T-cell (primary cell): ENCODE data around the gene FAM210B. TPM values are rescaled to one million over a fixed set of nuclear protein-coding genes. Genes with fewer than 3 reads are reported as not detected.

Source experiments
- ATAC-seq, 4 experiments: fragments of 200-7000 bp in 3 of 4; fragments of 150-1000 bp in 1 of 4; cut with Tn5 transposase; replicated peaks in 1 of 4; 1 replicate in 3 of 4; 2 replicates in 1 of 4; pipeline ENCODE4 v1.10.0; 2021; ENCODE audit warnings: moderate library complexity in 3 of 4, mild to moderate bottlenecking in 2 of 4, moderate number of reproducible peaks in 1 of 4
- CTCF ChIA-PET, 2 donors: fragments of 300-600 bp; sonication (Branson Sonifier 250); formaldehyde crosslinking; loops; one replicate each; lab custom pipeline; 2022; ENCODE audit warnings: antibody characterized with exemption in 2 of 2; lab: Charles Lee
- POLR2A ChIA-PET, 2 donors: fragments of 300-600 bp; sonication (Branson Sonifier 250); formaldehyde crosslinking; loops; one replicate each; lab custom pipeline; 2022; ENCODE audit warnings: antibody characterized with exemption in 2 of 2; lab: Charles Lee
- DNase-seq, 35 experiments: peaks; one replicate each; pipeline versions ENCODE4 v3.0.0 to v3.0.0-alpha.2; 2013 to 2023
- H3K27ac ChIP-seq: one replicate; pipeline ENCODE4 v1.5.1; 2013; ENCODE audit warnings: low read length
- H3K27me3 ChIP-seq, 2 experiments: replicated peaks in 1 of 2; 1 replicate in 1 of 2; 2 replicates in 1 of 2; pipeline versions ENCODE4 v1.6.1 to v1.7.0; 2013; ENCODE audit warnings: low read length in 1 of 2, mixed read lengths in 1 of 2; ENCODE audit not compliant: control insufficient read depth in 2 of 2, insufficient read depth in 2 of 2; ENCODE audit errors: extremely low read depth in 1 of 2
- H3K36me3 ChIP-seq, 2 donors: 1 replicate in 1 of 2; 2 replicates in 1 of 2; pipeline versions ENCODE4 v1.6.1 to v1.7.0; 2013; ENCODE audit warnings: low read length in 1 of 2; ENCODE audit not compliant: control insufficient read depth in 2 of 2, insufficient read depth in 1 of 2; ENCODE audit errors: extremely low read depth in 1 of 2
- H3K4me1 ChIP-seq, 2 experiments: 1 replicate in 1 of 2; 2 replicates in 1 of 2; pipeline versions ENCODE4 v1.6.1 to v1.7.0; 2013; ENCODE audit warnings: low read length in 2 of 2, mixed read lengths in 1 of 2; ENCODE audit not compliant: insufficient read depth in 2 of 2, control insufficient read depth in 1 of 2; ENCODE audit errors: extremely low read depth in 1 of 2
- H3K4me3 ChIP-seq, 2 donors: 1 replicate in 1 of 2; 2 replicates in 1 of 2; pipeline versions ENCODE4 v1.5.1 to v1.7.0; 2013; ENCODE audit warnings: mild to moderate bottlenecking in 2 of 2, low read length in 1 of 2, moderate library complexity in 1 of 2; ENCODE audit not compliant: control insufficient read depth in 1 of 2; ENCODE audit errors: extremely low read depth in 1 of 2
- H3K9me3 ChIP-seq: 2 replicates; pipeline ENCODE4 v1.7.0; 2013
- H3K27ac Mint-ChIP-seq, 2 donors: one replicate each; pipeline ENCODE4 v1.8.0; 2020 to 2021; ENCODE audit warnings: mild to moderate bottlenecking in 2 of 2, mixed read lengths in 2 of 2
- H3K27me3 Mint-ChIP-seq, 2 donors: one replicate each; pipeline ENCODE4 v1.8.0; 2021 to 2022; ENCODE audit warnings: mixed read lengths in 2 of 2
- H3K36me3 Mint-ChIP-seq: one replicate; pipeline ENCODE4 v1.8.0; 2021; ENCODE audit warnings: mixed read lengths
- H3K4me1 Mint-ChIP-seq, 3 donors: one replicate each; pipeline ENCODE4 v1.8.0; 2020 to 2022; ENCODE audit warnings: mixed read lengths in 3 of 3, mild to moderate bottlenecking in 1 of 3
- H3K4me3 Mint-ChIP-seq, 3 donors: one replicate each; pipeline ENCODE4 v1.8.0; 2020 to 2022; ENCODE audit warnings: mild to moderate bottlenecking in 3 of 3, mixed read lengths in 3 of 3, moderate library complexity in 3 of 3
- H3K9me3 Mint-ChIP-seq, 3 donors: one replicate each; pipeline ENCODE4 v1.8.0; 2020 to 2022; ENCODE audit warnings: mixed read lengths in 3 of 3
- WGBS: methylation state at CpG from one replicate; pipeline ENCODE4 v1.1.5; 2013; ENCODE audit warnings: missing lambda C conversion rate; ENCODE audit not compliant: insufficient coverage; 5-methylcytosine and 5-hydroxymethylcytosine counted together
- total RNA-seq, 35 experiments: library from RNA in 6 of 35; stranded (reverse) in 6 of 35; fragments of 120-200 nt in 1 of 35; gene quantifications; one replicate each; pipeline versions ENCODE4 v1.2.1 to v1.2.4 and lab custom pipeline; 2013 to 2026

FAM210B gene
- total RNA-seq, 5 donors from 2014 or later (not counting 1 experiment from before 2014, with no cell fraction given), result 17.2 to 23.9 (median 20.4) TPM

DNA sequence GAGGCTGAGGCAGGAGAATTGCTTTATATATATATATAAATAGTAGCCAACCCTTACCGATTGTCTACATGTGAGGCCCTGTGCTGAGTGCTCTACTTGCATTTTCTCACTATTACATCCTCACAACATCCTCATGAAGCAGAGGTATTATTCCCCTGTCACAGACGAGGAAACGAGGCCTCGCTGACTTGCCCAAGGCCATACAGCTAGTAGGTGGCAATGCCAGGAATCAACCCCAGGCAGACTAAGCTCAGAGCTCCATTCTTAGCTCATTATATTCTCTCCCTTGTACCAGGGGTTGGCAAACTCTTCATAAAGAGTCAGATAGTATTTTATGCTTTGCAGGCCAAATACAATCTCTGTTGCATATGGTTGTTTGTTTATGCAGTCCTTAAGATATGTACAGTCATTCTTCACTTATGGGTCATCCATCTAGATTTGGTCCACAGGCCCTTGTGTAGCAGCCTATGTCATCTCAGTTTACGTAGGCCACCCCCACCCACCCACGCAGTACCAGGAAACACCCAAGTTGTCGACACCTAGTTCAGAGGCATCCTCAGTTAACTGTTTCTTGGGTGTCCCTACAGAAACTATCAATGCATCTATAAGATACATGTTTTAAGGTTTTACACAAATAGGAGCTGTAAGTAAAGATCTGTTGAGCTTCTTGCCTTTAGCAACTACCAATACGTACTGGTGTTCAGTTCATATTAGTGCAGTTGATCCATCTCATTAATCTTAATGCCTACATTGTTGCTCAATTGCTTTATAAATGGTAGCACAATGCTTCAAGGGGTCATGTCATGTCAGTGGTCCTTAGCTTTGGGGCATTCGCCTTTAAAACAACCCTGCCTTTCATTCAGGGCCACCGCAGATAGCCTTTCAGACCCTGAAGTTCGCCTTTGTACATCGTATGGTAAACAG lies 56.3 kb downstream of the FAM210B start:
- ATAC-seq, result peak; percentile 36 to 51 (median 46)
- H3K4me3 ChIP-seq, result peak overlapping the region in 1 of 2 donors; percentile 19
- H3K36me3 ChIP-seq, result no peaks in the 10 kb centered on the region
- ChIA-PET POLR2A (interaction anchor here (0.5 to 1.4 kb wide), 3 partner anchors 8 to 10 kb away, joined by 3 to 12 read pairs (median 3); no protein-coding TSS in a partner anchor), CTCF (interaction anchor here in 1 of 2 donors (0.7 to 1.0 kb wide), 2 partner anchors 18 to 45 kb away, joined by 3 to 4 read pairs; no protein-coding TSS in a partner anchor)
- Mint-ChIP-seq H3K4me1 (peaks cover 80 to 83% (median 83%) of the 10 kb centered on the region in 3 donors), H3K27ac (peak overlapping the region; percentile 90 to 93), H3K27me3 (no peaks in the 10 kb centered on the region), H3K36me3 (peaks cover 18% of the 10 kb centered on the region), H3K9me3 (no peaks in the 10 kb centered on the region), H3K4me3 (peak overlapping the region; percentile 61 to 80 (median 73))
- H3K27ac ChIP-seq, result peak overlapping the region; percentile 87
- H3K4me1 ChIP-seq, result peaks cover 35 to 70% of the 10 kb centered on the region in 2 experiments
- no peaks in the 10 kb centered on the region for H3K27me3 ChIP-seq
- WGBS, result 79% methylated on average over 5 of the region's 12 CpGs
- H3K9me3 ChIP-seq, result no peaks in the 10 kb centered on the region
- peak in 29 of 35 experiments; percentile 24 to 71 (median 43) for DNase-seq

DNA sequence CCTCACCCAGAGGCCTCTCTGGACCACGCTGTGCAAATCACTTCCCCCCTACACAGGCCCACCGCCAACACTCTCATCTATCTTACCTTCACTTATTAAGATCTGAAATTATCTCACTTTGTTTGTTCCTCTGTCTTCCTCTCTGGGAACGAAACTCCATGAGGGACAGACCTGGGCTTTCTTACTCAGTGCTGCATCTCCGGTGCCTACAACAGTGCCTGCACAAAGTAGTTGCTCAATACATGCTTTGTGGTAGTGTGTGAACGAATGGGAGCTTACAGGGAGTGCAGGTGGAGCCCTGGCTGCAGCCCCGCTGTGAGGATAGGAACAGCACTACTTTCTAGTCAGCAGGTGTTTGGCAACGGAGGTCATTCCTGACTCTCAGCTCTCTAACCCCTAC lies 58.6 kb downstream of the FAM210B start:
- H3K36me3 Mint-ChIP-seq, result peaks cover 26% of the 10 kb centered on the region
- ATAC-seq (no peak), DNase-seq (no peak)
- H3K4me3 Mint-ChIP-seq, result peak overlapping the region in 1 of 3 donors; percentile 63
- peaks cover 86 to 88% (median 87%) of the 10 kb centered on the region in 3 donors for H3K4me1 Mint-ChIP-seq
- peak overlapping the region; percentile 97 for H3K27ac Mint-ChIP-seq
- ChIA-PET CTCF (interaction anchor here in 1 of 2 donors (1.2 to 1.5 kb wide), 2 partner anchors 25 to 51 kb away, joined by 3 to 5 read pairs; partner anchors contain the start of genes AURKA, CSTF1 and RTF2), POLR2A (no interaction called here)
- H3K9me3 Mint-ChIP-seq, result no peaks in the 10 kb centered on the region
- Histone ChIP-seq H3K27me3 (no peaks in the 10 kb centered on the region), H3K4me1 (peaks cover 44 to 80% of the 10 kb centered on the region in 2 experiments), H3K36me3 (no peaks in the 10 kb centered on the region), H3K4me3 (no peak overlapping the region), H3K27ac (peak overlapping the region; percentile 79), H3K9me3 (no peaks in the 10 kb centered on the region)
- WGBS, result 88% methylated on average over 6 of the region's 7 CpGs
- H3K27me3 Mint-ChIP-seq, result no peaks in the 10 kb centered on the region

DNA sequence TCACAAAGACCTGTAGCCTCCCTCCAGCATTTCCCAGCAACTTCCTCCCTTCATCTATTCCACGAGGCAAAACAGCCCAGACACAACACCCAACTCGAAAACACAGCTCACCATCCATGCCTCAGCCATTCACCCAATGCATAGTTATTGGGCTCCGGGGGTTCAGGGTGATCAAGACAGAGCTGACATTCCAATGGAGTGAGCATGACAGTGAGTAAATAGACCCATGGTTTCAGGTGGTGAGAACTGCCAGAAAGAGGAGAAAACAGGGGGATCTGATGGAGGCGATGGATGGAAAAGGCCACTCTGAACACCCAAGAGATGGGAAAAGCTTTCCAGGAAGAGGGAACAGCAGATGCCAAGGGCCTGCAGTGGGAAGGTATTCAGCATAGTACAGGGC lies 59.1 kb downstream of the FAM210B start:
- peak overlapping the region; percentile 79 for H3K27ac ChIP-seq
- H3K4me3 ChIP-seq, result no peak overlapping the region
- 61% methylated on average over 2 of the region's 4 CpGs for WGBS
- H3K27me3 ChIP-seq, result no peaks in the 10 kb centered on the region
- CTCF ChIA-PET, result interaction anchor here in 1 of 2 donors (1.2 to 1.5 kb wide), 3 partner anchors 22 to 51 kb away, joined by 3 to 5 read pairs (median 4); partner anchors contain the start of genes AURKA, CSTF1 and RTF2
- no peaks in the 10 kb centered on the region for H3K9me3 Mint-ChIP-seq
- H3K36me3 Mint-ChIP-seq, result peaks cover 26% of the 10 kb centered on the region
- no peak for DNase-seq
- peaks cover 86 to 88% (median 87%) of the 10 kb centered on the region in 3 donors for H3K4me1 Mint-ChIP-seq
- H3K36me3 ChIP-seq, result no peaks in the 10 kb centered on the region
- POLR2A ChIA-PET, result interaction anchor here in 1 of 2 donors (1.1 kb wide), 1 partner anchor 23 kb away, joined by 3 read pairs; no protein-coding TSS in a partner anchor
- no peak for ATAC-seq
- H3K4me3 Mint-ChIP-seq, result peak overlapping the region; percentile 63 to 70 (median 68)
- peak overlapping the region; percentile 97 for H3K27ac Mint-ChIP-seq
- H3K4me1 ChIP-seq, result peaks cover 45 to 80% of the 10 kb centered on the region in 2 experiments
- H3K9me3 ChIP-seq, result no peaks in the 10 kb centered on the region
- H3K27me3 Mint-ChIP-seq, result no peaks in the 10 kb centered on the region

Other genes starting within 250 kb of the FAM210B start
- not detected for gene MC3R, start 110.2 kb upstream of the FAM210B start, total RNA-seq
- 1 to 10 TPM; 1.3 to 2.3 (median 2.0) TPM for gene AURKA, start 33.2 kb downstream of the FAM210B start, total RNA-seq
- 10 to 100 TPM; 17.3 to 47.7 (median 41.9) TPM for gene CSTF1, start 33.7 kb downstream of the FAM210B start, total RNA-seq
- gene CASS4, start 53.3 kb downstream of the FAM210B start, total RNA-seq, result 10 to 100 TPM in 3 of 5 donors, 1 to 10 TPM in 2; 8.0 to 13.8 (median 11.2) TPM
- 10 to 100 TPM; 55.8 to 69.7 (median 64.8) TPM for gene RTF2, start 109.7 kb downstream of the FAM210B start, total RNA-seq
- gene FAM209A, start 165.8 kb downstream of the FAM210B start, total RNA-seq, result 1 to 10 TPM; 3.7 to 5.6 (median 4.7) TPM
- gene FAM209B, start 174.3 kb downstream of the FAM210B start, total RNA-seq, result 1 to 10 TPM; 1.8 to 3.3 (median 2.9) TPM